ENCODE results near the gene RAB20. TPM values are rescaled to one million over a fixed set of nuclear protein-coding genes. Genes with fewer than 3 reads are reported as not detected.

RAB20 gene
- polyA plus RNA-seq, 3 donors: 22.1 to 82.3 (median 31.2) TPM

GRCh38 chr13:110559429-110559943, 2.0 kb downstream of the RAB20 start:
- H3K27ac ChIP-seq (ENCODE audit: low read depth, low read length): no peak overlapping the region
- 25 to 57% (median 32%) methylated on average over 15 of the region's 15 CpGs for WGBS, 3 donors

DNA sequence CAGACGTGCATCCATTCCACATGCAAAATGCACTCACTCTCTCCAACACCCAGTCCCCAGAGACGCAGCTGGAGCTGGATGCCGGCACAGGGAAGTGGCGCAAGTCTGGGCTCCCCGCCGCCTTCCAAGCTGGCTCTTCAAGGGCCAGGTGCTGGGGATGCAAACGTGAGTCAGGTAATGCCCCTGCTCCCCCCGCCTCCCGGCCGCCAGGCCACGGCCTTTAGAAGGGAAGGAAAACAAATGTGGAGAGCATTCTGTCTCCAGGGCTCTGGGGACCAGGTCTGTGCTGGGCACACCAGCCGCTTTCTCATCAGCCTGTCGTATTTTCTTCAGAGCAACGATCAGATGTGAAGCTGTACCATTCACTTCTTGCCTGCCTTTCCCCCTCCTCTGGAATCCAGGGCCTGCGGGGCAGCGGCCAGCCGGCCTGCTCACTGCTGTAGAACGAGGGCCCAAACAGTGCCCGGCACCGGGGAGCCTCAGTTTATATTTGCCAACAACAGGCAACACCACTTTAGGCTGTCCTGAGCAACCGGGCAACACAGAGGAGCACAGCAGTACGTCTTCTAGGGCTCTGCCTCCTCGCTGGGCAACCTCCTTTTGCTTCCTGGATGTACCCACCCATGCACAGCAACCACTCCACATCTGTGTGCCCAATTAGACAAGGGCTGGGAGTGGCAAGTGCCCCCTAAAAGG, 3.8 kb downstream of the RAB20 start:
- 65 to 88% (median 86%) methylated on average over 23 of the region's 23 CpGs for WGBS, 3 donors

GRCh38 chr13:110557082-110557481, 4.4 kb downstream of the RAB20 start:
- 79 to 95% (median 93%) methylated on average over 5 of the region's 5 CpGs for WGBS, 3 donors
- no peak overlapping the region for H3K27ac ChIP-seq (ENCODE audit: low read depth, low read length)

More for the DNA sequence above, 3.8 kb downstream of the RAB20 start:
- no peak overlapping the region for H3K27ac ChIP-seq (ENCODE audit: low read depth, low read length)

- 42 to 94% (median 93%) methylated on average over 1 of the region's 1 CpG for WGBS, 3 donors
- no peak overlapping the region for H3K27ac ChIP-seq (ENCODE audit: low read depth, low read length)
Measured at GRCh38 chr13:110556224-110556606, 5.3 kb downstream of the RAB20 start.

- WGBS, 3 donors: 35 to 86% (median 83%) methylated on average over 16 of the region's 16 CpGs
- no peak overlapping the region for H3K27ac ChIP-seq (ENCODE audit: low read depth, low read length)
Measured at GRCh38 chr13:110555601-110556223, 5.8 kb downstream of the RAB20 start.

GRCh38 chr13:110554946-110555345, 6.6 kb downstream of the RAB20 start:
- WGBS, 3 donors: 80 to 88% (median 88%) methylated on average over 15 of the region's 16 CpGs

GRCh38 chr13:110554227-110554836, 7.2 kb downstream of the RAB20 start:
- 66 to 90% (median 86%) methylated on average over 8 of the region's 8 CpGs for WGBS, 3 donors
- no peak overlapping the region for H3K27ac ChIP-seq (ENCODE audit: low read depth, low read length)

More at GRCh38 chr13:110554946-110555345, 6.6 kb downstream of the RAB20 start:
- H3K27ac ChIP-seq (ENCODE audit: low read depth, low read length): no peak overlapping the region

DNA sequence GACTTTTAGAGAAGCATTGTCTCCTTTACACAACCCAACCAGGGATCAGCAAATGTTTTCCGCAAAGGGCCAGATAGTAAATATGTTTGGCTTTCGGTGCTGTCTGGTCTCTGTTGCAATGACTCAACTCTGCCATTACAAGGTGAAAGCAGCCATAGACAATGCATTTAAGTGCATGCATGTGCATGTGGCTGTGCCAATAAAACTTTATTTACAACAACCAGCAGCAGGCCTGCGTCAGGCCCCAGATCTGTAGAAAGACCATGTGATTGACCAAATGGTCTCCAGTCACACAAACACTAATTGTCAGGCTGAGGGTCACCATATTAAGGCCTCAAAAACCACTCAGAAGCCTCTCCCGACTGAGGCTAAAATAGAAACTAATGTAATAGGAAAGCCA, 8.1 kb downstream of the RAB20 start:
- WGBS, 3 donors: 71 to 74% (median 73%) methylated on average over 4 of the region's 4 CpGs
- H3K27ac ChIP-seq (ENCODE audit: low read depth, low read length): no peak overlapping the region

GRCh38 chr13:110552767-110553166, 8.8 kb downstream of the RAB20 start:
- H3K27ac ChIP-seq (ENCODE audit: low read depth, low read length): no peak overlapping the region
- 87 to 96% (median 95%) methylated on average over 9 of the region's 9 CpGs for WGBS, 3 donors

GRCh38 chr13:110551284-110551683, 10.2 kb downstream of the RAB20 start:
- 46 to 88% (median 83%) methylated on average over 11 of the region's 11 CpGs for WGBS, 3 donors
- H3K27ac ChIP-seq (ENCODE audit: low read depth, low read length): no peak overlapping the region

- 95 to 97% (median 96%) methylated on average over 11 of the region's 11 CpGs for WGBS, 3 donors
- H3K27ac ChIP-seq (ENCODE audit: low read depth, low read length): no peak overlapping the region
Measured at GRCh38 chr13:110549795-110550160, 11.7 kb downstream of the RAB20 start.

- 74 to 92% (median 79%) methylated on average over 7 of the region's 7 CpGs for WGBS, 3 donors
Measured at GRCh38 chr13:110548891-110549794, 12.4 kb downstream of the RAB20 start.

GRCh38 chr13:110546926-110547325, 14.6 kb downstream of the RAB20 start:
- H3K27ac ChIP-seq (ENCODE audit: low read depth, low read length): no peak overlapping the region
- 34 to 64% (median 62%) methylated on average over 14 of the region's 14 CpGs for WGBS, 3 donors

More at GRCh38 chr13:110548891-110549794, 12.4 kb downstream of the RAB20 start:
- H3K27ac ChIP-seq (ENCODE audit: low read depth, low read length): no peak overlapping the region

- 93 to 97% (median 95%) methylated on average over 4 of the region's 4 CpGs for WGBS, 3 donors
- H3K27ac ChIP-seq (ENCODE audit: low read depth, low read length): no peak overlapping the region
Measured at GRCh38 chr13:110546378-110546777, 15.1 kb downstream of the RAB20 start.

- WGBS, 3 donors: 78 to 82% (median 80%) methylated on average over 6 of the region's 6 CpGs
- no peak overlapping the region for H3K27ac ChIP-seq (ENCODE audit: low read depth, low read length)
Measured at GRCh38 chr13:110542169-110542796, 19.2 kb downstream of the RAB20 start.

DNA sequence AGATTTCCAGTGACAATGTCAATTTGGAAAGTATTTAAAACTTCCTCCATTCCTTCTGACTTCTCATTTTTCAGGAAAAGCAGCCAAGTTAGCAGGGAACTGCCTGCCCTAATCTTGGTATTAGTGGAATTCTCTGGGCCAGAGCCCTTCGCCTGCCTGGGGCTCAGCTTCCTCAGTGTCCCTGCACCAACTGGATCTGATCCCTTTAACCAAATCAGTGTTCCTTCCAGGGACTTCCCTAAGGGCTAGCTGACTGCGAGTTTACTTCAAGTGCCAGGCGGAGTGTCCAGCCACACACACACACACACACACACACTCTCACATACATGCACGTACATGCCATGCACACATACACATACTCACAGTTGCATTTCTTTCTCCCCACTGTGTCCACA, 20.0 kb downstream of the RAB20 start:
- no peak overlapping the region for H3K27ac ChIP-seq (ENCODE audit: low read depth, low read length)
- WGBS, 3 donors: 33 to 62% (median 45%) methylated on average over 4 of the region's 4 CpGs

DNA sequence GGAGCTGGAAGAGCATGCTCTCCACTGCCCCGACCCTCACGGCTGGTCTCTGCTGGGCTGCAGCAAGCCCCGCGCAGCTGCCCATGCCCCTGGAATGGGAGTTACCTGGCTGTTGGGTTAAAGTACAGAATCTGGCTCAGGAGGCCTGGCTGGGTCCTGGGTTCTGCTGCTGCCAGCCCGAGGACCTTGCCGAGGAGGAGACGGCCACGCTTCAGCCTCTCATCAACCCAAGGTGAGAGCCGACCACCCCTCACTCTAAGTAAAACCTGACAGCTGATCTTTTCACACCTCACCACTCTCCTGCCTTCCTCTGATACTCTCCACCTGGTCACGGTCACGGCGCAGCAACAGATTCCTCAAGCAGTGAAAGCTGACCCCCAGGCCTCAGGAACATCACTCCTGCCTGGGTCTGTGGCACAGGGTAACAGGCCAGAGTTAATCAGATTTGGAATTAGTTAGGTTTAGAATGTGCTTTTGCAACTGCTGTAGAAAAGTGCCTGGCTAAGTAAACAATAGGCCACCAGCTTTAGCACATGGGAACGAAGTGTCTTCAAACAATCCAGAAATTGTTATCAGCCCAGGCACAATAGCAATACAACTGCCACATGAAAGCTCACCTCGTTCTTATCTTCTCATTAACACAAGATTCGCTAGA, 20.5 kb downstream of the RAB20 start:
- 52 to 82% (median 77%) methylated on average over 15 of the region's 15 CpGs for WGBS, 3 donors
- no peak overlapping the region for H3K27ac ChIP-seq (ENCODE audit: low read depth, low read length)

- 80 to 91% (median 81%) methylated on average over 5 of the region's 5 CpGs for WGBS, 3 donors
- H3K27ac ChIP-seq (ENCODE audit: low read depth, low read length): no peak overlapping the region
Measured at GRCh38 chr13:110539894-110540293, 21.6 kb downstream of the RAB20 start.
